Measurements from ENCODE around the gene TMEM198.

Gene TMEM198

GRCh38 chr2:219507581-219508443, 36.0 kb upstream of the TMEM198 start:
- no peak for TF ChIP-seq CTCF (IDR thresholded peaks at IDR 0.05; ENCODE audit: low read depth, low read length)
- Histone ChIP-seq H3K27me3 (ENCODE audit: insufficient read depth, low read depth, severe bottlenecking) (no peaks in the 10 kb centered on the region), H3K9me3 (ENCODE audit: severe bottlenecking) (no peaks in the 10 kb centered on the region), H3K36me3 (peaks cover 14% of the 10 kb centered on the region), H3K27ac (peak overlapping the region; percentile 90), H3K4me3 (ENCODE audit: low read depth, low read length) (no peak overlapping the region)
- no peak for DNase-seq

- no peak overlapping the region for H3K4me3 ChIP-seq (ENCODE audit: low read depth, low read length)
Measured at GRCh38 chr2:219508444-219508734, 35.4 kb upstream of the TMEM198 start.

GRCh38 chr2:219508971-219509779, 34.7 kb upstream of the TMEM198 start:
- peaks cover 14% of the 10 kb centered on the region for H3K36me3 ChIP-seq
- peak overlapping the region; percentile 6 for H3K4me3 ChIP-seq (ENCODE audit: low read depth, low read length)
- TF ChIP-seq CTCF (IDR thresholded peaks at IDR 0.05; ENCODE audit: low read depth, low read length), result no peak
- H3K9me3 ChIP-seq (ENCODE audit: severe bottlenecking), result no peaks in the 10 kb centered on the region
- no peaks in the 10 kb centered on the region for H3K27me3 ChIP-seq (ENCODE audit: insufficient read depth, low read depth, severe bottlenecking)
- no peak for DNase-seq
- peak overlapping the region; percentile 98 for H3K27ac ChIP-seq

More at GRCh38 chr2:219508444-219508734, 35.4 kb upstream of the TMEM198 start:
- DNase-seq, result no peak
- no peaks in the 10 kb centered on the region for H3K9me3 ChIP-seq (ENCODE audit: severe bottlenecking)
- no peak for TF ChIP-seq CTCF (IDR thresholded peaks at IDR 0.05; ENCODE audit: low read depth, low read length)
- H3K36me3 ChIP-seq, result peaks cover 14% of the 10 kb centered on the region
- H3K27ac ChIP-seq, result peak overlapping the region; percentile 90
- no peaks in the 10 kb centered on the region for H3K27me3 ChIP-seq (ENCODE audit: insufficient read depth, low read depth, severe bottlenecking)

- peak; percentile 97 for DNase-seq
- no peaks in the 10 kb centered on the region for H3K27me3 ChIP-seq (ENCODE audit: insufficient read depth, low read depth, severe bottlenecking)
- H3K4me3 ChIP-seq (ENCODE audit: low read depth, low read length), result peak overlapping the region; percentile 39
Measured at GRCh38 chr2:219509780-219510511, 33.9 kb upstream of the TMEM198 start.

More at GRCh38 chr2:219509780-219510511, 33.9 kb upstream of the TMEM198 start:
- peak overlapping the region; percentile 98 for H3K27ac ChIP-seq
- H3K36me3 ChIP-seq, result peaks cover 10% of the 10 kb centered on the region
- no peaks in the 10 kb centered on the region for H3K9me3 ChIP-seq (ENCODE audit: severe bottlenecking)
- TF ChIP-seq CTCF (IDR thresholded peaks at IDR 0.05; ENCODE audit: low read depth, low read length), result peak; percentile 97
